Esophagus muscularis mucosa (tissue), 4 donors: ENCODE measurements around the gene MAD1L1. TPM values are rescaled to one million over a fixed set of nuclear protein-coding genes. Genes with fewer than 3 reads are reported as not detected.

Source experiments
- DNase-seq: peaks from one replicate; pipeline ENCODE4 v3.0.0-alpha.2; 2017; ENCODE audit errors: extremely low spot score
- H3K27ac ChIP-seq, 4 donors: fragments of 200-600 bp; sonication (generic); replicated peaks in 1 of 4; 1 replicate in 3 of 4; 2 replicates in 1 of 4; pipeline ENCODE4 v1.5.1; 2016 to 2019; ENCODE audit warnings: mild to moderate bottlenecking in 1 of 4
- H3K27me3 ChIP-seq, 4 donors: fragments of 200-600 bp; sonication (generic); one replicate each; pipeline versions ENCODE4 v1.5.1 to v1.6.0; 2016 to 2019
- H3K36me3 ChIP-seq, 4 donors: fragments of 200-600 bp; sonication (generic); one replicate each; pipeline ENCODE4 v1.5.1; 2016 to 2019
- H3K4me1 ChIP-seq, 4 donors: fragments of 200-600 bp; sonication (generic); one replicate each; pipeline ENCODE4 v1.5.1; 2016 to 2019
- H3K4me3 ChIP-seq, 4 donors: fragments of 200-600 bp; sonication (generic); 1 replicate in 2 of 4; 2 replicates in 2 of 4; pipeline ENCODE4 v1.5.1; 2016 to 2019; ENCODE audit warnings: mild to moderate bottlenecking in 4 of 4, moderate library complexity in 1 of 4
- H3K9me3 ChIP-seq, 4 donors: fragments of 200-600 bp; sonication (generic); 1 replicate in 3 of 4; 2 replicates in 1 of 4; pipeline ENCODE4 v1.5.1; 2016 to 2019
- EP300 ChIP-seq: sonication (generic); formaldehyde crosslinking; IDR thresholded peaks from one replicate; pipeline ENCODE4 v1.6.1; 2017; ENCODE audit warnings: antibody characterized with exemption
- POLR2A ChIP-seq: fragments of 450-650 bp; IDR thresholded peaks from one replicate; pipeline ENCODE4 v1.6.1; 2017; ENCODE audit warnings: antibody characterized with exemption, moderate library complexity, mild to moderate bottlenecking, low read depth
- POLR2AphosphoS5 ChIP-seq, 2 donors: sonication (generic); formaldehyde crosslinking; IDR thresholded peaks; one replicate each; pipeline ENCODE4 v1.6.1; 2017; ENCODE audit warnings: antibody characterized with exemption in 2 of 2
- WGBS: methylation state at CpG from one replicate; pipeline ENCODE4 v1.1.5; 2018; 5-methylcytosine and 5-hydroxymethylcytosine counted together
- intact Hi-C: fragments of 100-400 bp; cut with DNase I; formaldehyde crosslinking; loops from one replicate; pipeline ENCODE4 v1.15.1; 2023
- total RNA-seq, 4 donors: library from RNA; depleted of rRNA; stranded (reverse); fragments of >200 nt; gene quantifications; one replicate each; pipeline versions ENCODE4 v1.1.0 to v1.2.1, GENCODE V29; 2016
- TF ChIP-seq, protein P1 (sequence below), 3 experiments: fragments of 200-600 bp in 2 of 3; fragments of 450-650 bp in 1 of 3; sonication (generic) in 2 of 3; IDR thresholded peaks; one replicate each; pipeline ENCODE4 v1.5.1; 2017 to 2019; ENCODE audit warnings: antibody characterized with exemption in 3 of 3, mild to moderate bottlenecking in 2 of 3, moderate library complexity in 1 of 3

The MAD1L1 gene
- total RNA-seq, 4 donors from 2014 or later = 22.2 to 33.1 (median 29.5) TPM

DNA sequence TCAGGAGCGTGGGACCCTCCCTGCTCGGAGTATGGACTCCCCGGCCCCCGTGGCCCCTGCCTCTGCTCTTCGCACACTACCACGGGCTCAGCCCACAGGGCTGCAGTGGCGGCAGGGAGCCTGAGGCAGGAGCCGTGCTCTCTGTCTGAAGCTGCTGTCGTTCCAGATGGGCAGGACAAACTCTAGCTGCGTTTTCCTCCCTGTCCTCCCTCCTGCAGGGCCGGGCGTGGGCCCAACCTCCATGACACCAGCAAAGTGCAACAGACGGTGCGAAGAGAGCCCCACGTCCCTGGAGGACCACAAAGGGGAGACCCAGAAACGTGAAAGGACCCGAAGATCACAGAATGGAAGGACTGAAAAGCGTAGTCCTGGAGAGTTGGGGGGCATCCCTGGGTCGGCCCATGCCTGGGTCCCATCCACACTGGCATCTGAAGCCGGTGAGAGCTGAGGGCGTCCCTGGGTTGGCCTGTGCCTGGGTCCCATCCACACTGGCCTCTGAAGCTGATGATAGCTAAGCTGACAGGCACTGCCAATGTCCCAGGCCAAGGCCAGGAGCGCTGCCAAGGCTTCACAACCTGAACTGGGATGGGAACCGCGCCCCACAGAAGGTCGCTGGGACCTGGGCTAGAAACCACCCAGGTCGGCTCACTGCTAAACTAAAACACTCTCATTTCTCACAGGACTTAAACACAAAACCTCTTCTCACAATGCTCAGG, 267.0 kb downstream of the MAD1L1 start:
- Histone ChIP-seq H3K9me3 (no peaks in the 10 kb centered on the region), H3K36me3 (peaks cover 0 to 17% (median 6%) of the 10 kb centered on the region in 4 donors), H3K4me3 (no peak overlapping the region), H3K27ac (no peak overlapping the region), H3K4me1 (no peaks in the 10 kb centered on the region), H3K27me3 (no peaks in the 10 kb centered on the region)
- TF ChIP-seq POLR2A = no peak
- TF ChIP-seq, protein P1, sequence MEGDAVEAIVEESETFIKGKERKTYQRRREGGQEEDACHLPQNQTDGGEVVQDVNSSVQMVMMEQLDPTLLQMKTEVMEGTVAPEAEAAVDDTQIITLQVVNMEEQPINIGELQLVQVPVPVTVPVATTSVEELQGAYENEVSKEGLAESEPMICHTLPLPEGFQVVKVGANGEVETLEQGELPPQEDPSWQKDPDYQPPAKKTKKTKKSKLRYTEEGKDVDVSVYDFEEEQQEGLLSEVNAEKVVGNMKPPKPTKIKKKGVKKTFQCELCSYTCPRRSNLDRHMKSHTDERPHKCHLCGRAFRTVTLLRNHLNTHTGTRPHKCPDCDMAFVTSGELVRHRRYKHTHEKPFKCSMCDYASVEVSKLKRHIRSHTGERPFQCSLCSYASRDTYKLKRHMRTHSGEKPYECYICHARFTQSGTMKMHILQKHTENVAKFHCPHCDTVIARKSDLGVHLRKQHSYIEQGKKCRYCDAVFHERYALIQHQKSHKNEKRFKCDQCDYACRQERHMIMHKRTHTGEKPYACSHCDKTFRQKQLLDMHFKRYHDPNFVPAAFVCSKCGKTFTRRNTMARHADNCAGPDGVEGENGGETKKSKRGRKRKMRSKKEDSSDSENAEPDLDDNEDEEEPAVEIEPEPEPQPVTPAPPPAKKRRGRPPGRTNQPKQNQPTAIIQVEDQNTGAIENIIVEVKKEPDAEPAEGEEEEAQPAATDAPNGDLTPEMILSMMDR (IDR thresholded peaks at IDR 0.05) = no peak
- TF ChIP-seq EP300 = no peak
- TF ChIP-seq POLR2AphosphoS5 (IDR thresholded peaks at IDR 0.05) = no peak
- 89% methylated on average over 23 of the region's 26 CpGs for WGBS
- DNase-seq = no peak
- intact Hi-C loops = no loop called here

DNA sequence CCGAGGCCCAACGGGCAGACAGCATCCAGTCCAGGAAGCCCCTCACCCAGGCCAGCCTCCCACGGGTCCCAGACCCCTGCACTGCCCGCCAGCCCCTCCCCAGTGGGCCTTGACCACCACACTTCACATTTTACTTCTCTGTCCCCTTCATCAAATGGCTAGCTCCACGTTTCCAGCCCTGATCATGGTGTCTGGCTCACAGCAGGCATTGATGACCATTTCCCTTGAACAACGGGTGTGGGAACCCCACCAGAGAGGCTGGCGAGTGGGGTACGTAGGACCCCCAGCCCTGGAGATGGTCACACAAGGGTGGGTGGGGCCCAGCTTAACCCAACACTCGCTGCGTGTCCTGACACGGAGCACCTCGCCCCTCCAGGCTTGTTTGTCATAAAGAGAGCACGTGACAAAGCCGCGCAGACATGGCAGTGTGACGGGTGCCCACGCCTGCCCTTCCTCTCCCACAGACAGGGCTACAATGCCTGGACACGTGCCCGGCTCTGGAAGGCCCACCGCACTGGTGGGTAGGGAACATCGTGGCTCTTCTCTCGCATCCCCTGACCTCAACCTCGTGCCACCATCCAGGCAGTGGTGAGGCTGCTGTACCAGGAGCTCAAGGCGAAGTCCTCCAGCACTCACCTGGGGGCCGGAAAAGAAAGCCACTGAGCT, 267.7 kb downstream of the MAD1L1 start:
- H3K4me1 ChIP-seq = no peaks in the 10 kb centered on the region
- no peak for TF ChIP-seq POLR2A
- TF ChIP-seq EP300 = no peak
- no peak for TF ChIP-seq POLR2AphosphoS5 (IDR thresholded peaks at IDR 0.05)
- TF ChIP-seq, protein P1 (IDR thresholded peaks at IDR 0.05) = no peak
- H3K4me3 ChIP-seq = no peak overlapping the region
- H3K27ac ChIP-seq = no peak overlapping the region
- no peaks in the 10 kb centered on the region for H3K27me3 ChIP-seq
- H3K36me3 ChIP-seq = peaks cover 0 to 17% (median 6%) of the 10 kb centered on the region in 4 donors
- WGBS = 96% methylated on average over 10 of the region's 25 CpGs
- H3K9me3 ChIP-seq = no peaks in the 10 kb centered on the region
- DNase-seq = no peak
- intact Hi-C loops = no loop called here

DNA sequence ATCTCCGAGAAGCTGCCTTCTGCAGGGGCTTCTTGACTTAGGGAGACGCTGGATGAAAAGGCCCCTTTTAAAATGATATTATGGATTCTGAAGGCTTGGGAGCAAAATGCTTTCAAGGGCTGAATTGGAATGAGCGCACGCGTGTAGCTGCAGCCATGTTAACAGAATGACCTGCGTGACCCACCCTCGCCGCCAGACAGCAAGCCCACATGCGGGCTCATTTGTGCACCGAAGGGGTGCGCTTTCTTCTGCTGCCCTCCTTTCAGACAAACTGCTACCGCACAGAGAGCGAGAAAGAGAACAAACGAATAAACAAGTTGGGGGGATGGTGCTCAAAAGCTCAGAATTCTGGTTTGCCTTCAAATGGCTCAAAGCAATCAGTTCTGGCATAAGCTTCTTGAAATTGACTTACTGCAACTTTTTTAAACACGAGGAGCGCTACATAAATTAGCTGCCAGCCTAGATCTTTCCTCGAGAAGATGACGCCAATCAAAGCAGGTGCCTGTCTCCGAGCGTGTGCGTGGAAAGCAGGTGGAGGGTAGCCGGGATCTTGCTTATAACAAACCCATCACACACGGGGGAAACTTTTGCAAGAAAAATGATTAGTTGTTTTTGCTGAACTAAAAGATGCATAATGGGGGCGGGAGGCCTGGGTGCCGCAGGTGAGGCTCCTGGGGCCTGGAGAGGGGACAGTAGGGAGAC, 268.4 kb downstream of the MAD1L1 start:
- intact Hi-C loops = no loop called here
- no peak for TF ChIP-seq EP300
- TF ChIP-seq, protein P1 (IDR thresholded peaks at IDR 0.05) = no peak
- no peak for TF ChIP-seq POLR2AphosphoS5 (IDR thresholded peaks at IDR 0.05)
- TF ChIP-seq POLR2A = no peak
- Histone ChIP-seq H3K4me1 (no peaks in the 10 kb centered on the region), H3K9me3 (no peaks in the 10 kb centered on the region), H3K4me3 (no peak overlapping the region), H3K36me3 (peaks cover 0 to 17% (median 6%) of the 10 kb centered on the region in 4 donors), H3K27ac (no peak overlapping the region), H3K27me3 (no peaks in the 10 kb centered on the region)
- DNase-seq = no peak
- WGBS = 94% methylated on average over 25 of the region's 25 CpGs

DNA sequence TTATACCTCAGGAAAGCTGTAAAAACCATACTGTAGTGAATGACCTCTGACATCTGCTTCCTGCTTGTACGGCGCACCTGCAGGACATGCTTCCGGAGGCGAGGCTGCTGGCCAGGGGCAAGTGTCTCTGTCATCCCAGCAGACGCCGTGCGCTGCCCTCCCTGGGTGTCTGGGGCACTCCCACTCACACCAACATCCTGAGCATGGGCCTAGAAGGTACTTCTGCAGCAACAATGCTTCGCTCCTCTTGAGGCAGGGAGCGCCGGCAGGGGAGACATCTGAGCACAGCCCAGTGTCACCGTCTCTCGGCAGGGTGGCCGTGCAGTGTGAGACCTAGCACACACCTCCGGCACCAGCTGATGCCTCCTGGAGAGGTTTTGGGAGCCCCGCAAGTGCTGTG, 269.2 kb downstream of the MAD1L1 start:
- Histone ChIP-seq H3K27me3 (no peaks in the 10 kb centered on the region), H3K9me3 (no peaks in the 10 kb centered on the region), H3K4me1 (no peaks in the 10 kb centered on the region), H3K36me3 (peaks cover 0 to 16% (median 5%) of the 10 kb centered on the region in 4 donors), H3K27ac (no peak overlapping the region), H3K4me3 (no peak overlapping the region)
- intact Hi-C loops = no loop called here
- TF ChIP-seq POLR2A (no peak), POLR2AphosphoS5 (IDR thresholded peaks at IDR 0.05) (no peak), EP300 (no peak)
- TF ChIP-seq, protein P1 (IDR thresholded peaks at IDR 0.05) = no peak
- WGBS = 98% methylated on average over 7 of the region's 15 CpGs
- no peak for DNase-seq
